HEK293 (cell line): ENCODE results near the gene HMX3.

Experiments used
- CTCF ChIA-PET: fragments of 350-600 bp; formaldehyde crosslinking; extraction: SDS; loops from one replicate; lab custom pipeline; 2021; ENCODE audit warnings: antibody characterized with exemption; lab: Yijun Ruan, JAX
- POLR2A ChIA-PET: fragments of 300-600 bp; formaldehyde crosslinking; extraction: SDS; loops from one replicate; lab custom pipeline; 2020; ENCODE audit warnings: antibody characterized with exemption, inconsistent platforms; lab: Yijun Ruan, JAX
- H3K27ac ChIP-seq: fragments of 200-500 bp; sonication (Bioruptor generic); 2 replicates; pipeline ENCODE4 v1.5.1; 2014; ENCODE audit warnings: low read depth, low read length, control low read depth, inconsistent platforms; ENCODE audit errors: extremely low read depth
- H3K36me3 ChIP-seq, 2 experiments: fragments of 200-500 bp in 1 of 2; sonication (Bioruptor generic) in 1 of 2; 1 replicate in 1 of 2; 2 replicates in 1 of 2; pipeline ENCODE4 v1.5.1; 2014 to 2017; ENCODE audit warnings: inconsistent platforms in 2 of 2, low read length in 2 of 2; ENCODE audit not compliant: control insufficient read depth in 2 of 2, insufficient read depth in 1 of 2
- H3K4me1 ChIP-seq: fragments of 200-500 bp; sonication (Bioruptor generic); 2 replicates; pipeline ENCODE4 v1.5.1; 2014; ENCODE audit warnings: mild to moderate bottlenecking, low read length, inconsistent platforms; ENCODE audit not compliant: control insufficient read depth, insufficient read depth
- H3K4me3 ChIP-seq: 2 replicates; pipeline ENCODE4 v1.5.1; 2011; ENCODE audit warnings: low read depth, mild to moderate bottlenecking, control low read depth, low read length, moderate library complexity
- H3K9me3 ChIP-seq: fragments of 200-500 bp; sonication (Bioruptor generic); 2 replicates; pipeline ENCODE4 v1.5.1; 2014; ENCODE audit warnings: low read depth, low read length, inconsistent platforms; ENCODE audit not compliant: control insufficient read depth, insufficient read depth
- KLF16 ChIP-seq: fragments of 450-650 bp; formaldehyde crosslinking; IDR thresholded peaks from 2 replicates; pipeline ENCODE4 v1.5.1; 2017; ENCODE audit warnings: missing biosample characterization, missing genetic modification characterization
- PBX3 ChIP-seq: sonication (generic); formaldehyde crosslinking; IDR thresholded peaks from 2 replicates; pipeline ENCODE4 v1.8.1; 2022; ENCODE audit warnings: mild to moderate bottlenecking, moderate library complexity, missing genetic modification reagents
- PRDM1 ChIP-seq: fragments of 450-650 bp; formaldehyde crosslinking; IDR thresholded peaks from 2 replicates; pipeline ENCODE4; 2016; ENCODE audit warnings: missing biosample characterization, missing genetic modification characterization
- SP7 ChIP-seq: fragments of 450-650 bp; formaldehyde crosslinking; IDR thresholded peaks from 2 replicates; pipeline ENCODE4 v1.5.1; 2016; ENCODE audit warnings: missing biosample characterization, missing genetic modification characterization
- WT1 ChIP-seq: fragments of 450-650 bp; formaldehyde crosslinking; IDR thresholded peaks from 2 replicates; pipeline ENCODE4 v1.5.1; 2016; ENCODE audit warnings: missing biosample characterization, missing genetic modification characterization
- ZEB2 ChIP-seq: fragments of 450-650 bp; formaldehyde crosslinking; IDR thresholded peaks from 2 replicates; pipeline ENCODE4 v1.5.1; 2016; ENCODE audit warnings: missing biosample characterization, missing genetic modification characterization
- ZFP3 ChIP-seq: fragments of 450-650 bp; formaldehyde crosslinking; IDR thresholded peaks from 2 replicates; pipeline ENCODE4 v1.5.1; 2016; ENCODE audit warnings: low read depth, missing biosample characterization, missing genetic modification characterization
- ZFP37 ChIP-seq: fragments of 450-650 bp; formaldehyde crosslinking; IDR thresholded peaks from 2 replicates; pipeline ENCODE4 v1.5.1; 2016; ENCODE audit warnings: missing biosample characterization, missing genetic modification characterization
- ZNF121 ChIP-seq: fragments of 450-650 bp; formaldehyde crosslinking; IDR thresholded peaks from 2 replicates; pipeline ENCODE4 v1.5.1; 2016; ENCODE audit warnings: missing biosample characterization, missing genetic modification characterization
- ZNF24 ChIP-seq: fragments of 450-650 bp; formaldehyde crosslinking; IDR thresholded peaks from 2 replicates; pipeline ENCODE4 v1.5.1; 2016; ENCODE audit warnings: missing biosample characterization, missing genetic modification characterization
- ZNF366 ChIP-seq: fragments of 450-650 bp; formaldehyde crosslinking; conservative IDR thresholded peaks from 2 replicates; pipeline ENCODE4 v1.5.1; 2016; ENCODE audit warnings: missing biosample characterization, missing genetic modification characterization
- ZNF548 ChIP-seq: fragments of 450-650 bp; formaldehyde crosslinking; IDR thresholded peaks from 2 replicates; pipeline ENCODE4 v1.5.1; 2016; ENCODE audit warnings: missing biosample characterization, missing genetic modification characterization
- ZNF558 ChIP-seq: fragments of 450-650 bp; formaldehyde crosslinking; IDR thresholded peaks from 2 replicates; pipeline ENCODE4 v1.5.1; 2016; ENCODE audit warnings: missing biosample characterization, missing genetic modification characterization
- ZNF561 ChIP-seq: fragments of 450-650 bp; IDR thresholded peaks from 2 replicates; pipeline ENCODE4 v1.5.1; 2018; ENCODE audit warnings: missing biosample characterization, missing genetic modification characterization, borderline replicate concordance
- ZNF623 ChIP-seq: fragments of 450-650 bp; formaldehyde crosslinking; IDR thresholded peaks from 2 replicates; pipeline ENCODE4 v1.5.1; 2016; ENCODE audit warnings: missing biosample characterization, missing genetic modification characterization
- ZNF837 ChIP-seq: fragments of 450-650 bp; formaldehyde crosslinking; IDR thresholded peaks from 2 replicates; pipeline ENCODE4 v1.5.1; 2016; ENCODE audit warnings: missing biosample characterization, missing genetic modification characterization
- ZSCAN23 ChIP-seq: fragments of 450-650 bp; formaldehyde crosslinking; IDR thresholded peaks from 2 replicates; pipeline ENCODE4 v1.5.1; 2016; ENCODE audit warnings: missing biosample characterization, missing genetic modification characterization
- TF ChIP-seq, protein P1 (sequence below): fragments of 450-650 bp; formaldehyde crosslinking; IDR thresholded peaks from 2 replicates; pipeline ENCODE4 v1.5.1; 2016; ENCODE audit warnings: missing biosample characterization, missing genetic modification characterization
- TF ChIP-seq, protein P2 (sequence below): fragments of 450-650 bp; formaldehyde crosslinking; IDR thresholded peaks from 2 replicates; pipeline ENCODE4 v1.5.1; 2017; ENCODE audit warnings: missing biosample characterization, missing genetic modification characterization
- TF ChIP-seq, protein P3 (sequence below): fragments of 450-650 bp; IDR thresholded peaks from 2 replicates; pipeline ENCODE4 v1.5.1; 2018; ENCODE audit warnings: missing biosample characterization, missing genetic modification characterization

The HMX3 gene

DNA sequence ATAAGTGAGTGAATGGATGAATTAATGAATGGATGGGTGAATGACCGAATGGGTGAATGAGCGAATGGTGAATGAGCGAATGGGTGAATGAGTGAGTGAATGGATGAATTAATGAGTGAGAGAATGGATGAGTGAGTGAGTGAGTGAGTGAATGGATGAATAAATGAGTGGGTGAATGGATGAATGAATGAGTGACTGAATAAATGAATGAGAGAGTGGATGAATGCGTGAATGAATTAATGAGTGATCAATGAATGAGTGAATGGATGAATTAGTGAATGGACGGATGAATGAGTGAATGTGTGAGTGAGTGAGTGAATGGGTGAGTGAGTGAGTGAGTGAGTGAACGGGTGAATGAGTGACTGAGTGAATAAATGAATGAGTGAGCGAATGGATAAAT, 49.5 kb upstream of the HMX3 start:
- ChIA-PET CTCF (no interaction called here), POLR2A (no interaction called here)
- H3K4me3 ChIP-seq, result no peak overlapping the region

DNA sequence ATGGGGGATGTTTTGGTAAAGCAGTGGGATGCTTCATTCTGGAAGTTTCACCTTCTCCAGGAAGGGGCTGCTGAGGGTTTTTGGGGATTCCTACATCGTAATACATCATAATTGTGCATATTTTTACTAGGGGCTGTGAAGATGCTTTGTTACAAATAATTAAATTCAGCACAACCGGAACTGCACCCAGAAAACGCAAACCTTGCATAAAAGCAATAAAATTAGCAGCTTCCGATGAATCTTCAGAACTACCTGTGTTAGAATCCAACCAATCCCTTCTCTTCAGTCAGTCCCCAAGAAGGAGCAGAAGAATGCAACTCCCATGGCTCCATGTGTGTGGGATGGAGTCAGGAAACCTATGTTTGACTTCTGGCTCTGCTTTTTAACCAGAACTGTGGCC, 48.4 kb upstream of the HMX3 start:
- Histone ChIP-seq H3K36me3 (no peaks in the 10 kb centered on the region), H3K9me3 (no peaks in the 10 kb centered on the region), H3K4me3 (no peak overlapping the region), H3K4me1 (no peaks in the 10 kb centered on the region), H3K27ac (no peak overlapping the region)
- ChIA-PET CTCF (no interaction called here), POLR2A (no interaction called here)
- TF ChIP-seq WT1 (tag by site-specific recombination) (no peak), KLF16 (tag by site-specific recombination) (no peak), ZNF837 (tag by site-specific recombination) (no peak), ZFP37 (no peak), ZSCAN23 (tag by site-specific recombination) (no peak), ZNF623 (tag by site-specific recombination) (no peak), ZNF561 (tag by site-specific recombination) (no peak), ZNF121 (tag by site-specific recombination) (no peak), PBX3 (CRISPR knock-in tag) (no peak), ZFP3 (tag by site-specific recombination) (no peak), SP7 (tag by site-specific recombination) (no peak), ZNF558 (tag by site-specific recombination) (no peak)
- TF ChIP-seq, protein P1, sequence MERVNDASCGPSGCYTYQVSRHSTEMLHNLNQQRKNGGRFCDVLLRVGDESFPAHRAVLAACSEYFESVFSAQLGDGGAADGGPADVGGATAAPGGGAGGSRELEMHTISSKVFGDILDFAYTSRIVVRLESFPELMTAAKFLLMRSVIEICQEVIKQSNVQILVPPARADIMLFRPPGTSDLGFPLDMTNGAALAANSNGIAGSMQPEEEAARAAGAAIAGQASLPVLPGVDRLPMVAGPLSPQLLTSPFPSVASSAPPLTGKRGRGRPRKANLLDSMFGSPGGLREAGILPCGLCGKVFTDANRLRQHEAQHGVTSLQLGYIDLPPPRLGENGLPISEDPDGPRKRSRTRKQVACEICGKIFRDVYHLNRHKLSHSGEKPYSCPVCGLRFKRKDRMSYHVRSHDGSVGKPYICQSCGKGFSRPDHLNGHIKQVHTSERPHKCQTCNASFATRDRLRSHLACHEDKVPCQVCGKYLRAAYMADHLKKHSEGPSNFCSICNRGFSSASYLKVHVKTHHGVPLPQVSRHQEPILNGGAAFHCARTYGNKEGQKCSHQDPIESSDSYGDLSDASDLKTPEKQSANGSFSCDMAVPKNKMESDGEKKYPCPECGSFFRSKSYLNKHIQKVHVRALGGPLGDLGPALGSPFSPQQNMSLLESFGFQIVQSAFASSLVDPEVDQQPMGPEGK, result no peak
- TF ChIP-seq, protein P2, sequence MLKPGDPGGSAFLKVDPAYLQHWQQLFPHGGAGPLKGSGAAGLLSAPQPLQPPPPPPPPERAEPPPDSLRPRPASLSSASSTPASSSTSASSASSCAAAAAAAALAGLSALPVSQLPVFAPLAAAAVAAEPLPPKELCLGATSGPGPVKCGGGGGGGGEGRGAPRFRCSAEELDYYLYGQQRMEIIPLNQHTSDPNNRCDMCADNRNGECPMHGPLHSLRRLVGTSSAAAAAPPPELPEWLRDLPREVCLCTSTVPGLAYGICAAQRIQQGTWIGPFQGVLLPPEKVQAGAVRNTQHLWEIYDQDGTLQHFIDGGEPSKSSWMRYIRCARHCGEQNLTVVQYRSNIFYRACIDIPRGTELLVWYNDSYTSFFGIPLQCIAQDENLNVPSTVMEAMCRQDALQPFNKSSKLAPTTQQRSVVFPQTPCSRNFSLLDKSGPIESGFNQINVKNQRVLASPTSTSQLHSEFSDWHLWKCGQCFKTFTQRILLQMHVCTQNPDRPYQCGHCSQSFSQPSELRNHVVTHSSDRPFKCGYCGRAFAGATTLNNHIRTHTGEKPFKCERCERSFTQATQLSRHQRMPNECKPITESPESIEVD (tag by site-specific recombination), result no peak
- TF ChIP-seq, protein P3, sequence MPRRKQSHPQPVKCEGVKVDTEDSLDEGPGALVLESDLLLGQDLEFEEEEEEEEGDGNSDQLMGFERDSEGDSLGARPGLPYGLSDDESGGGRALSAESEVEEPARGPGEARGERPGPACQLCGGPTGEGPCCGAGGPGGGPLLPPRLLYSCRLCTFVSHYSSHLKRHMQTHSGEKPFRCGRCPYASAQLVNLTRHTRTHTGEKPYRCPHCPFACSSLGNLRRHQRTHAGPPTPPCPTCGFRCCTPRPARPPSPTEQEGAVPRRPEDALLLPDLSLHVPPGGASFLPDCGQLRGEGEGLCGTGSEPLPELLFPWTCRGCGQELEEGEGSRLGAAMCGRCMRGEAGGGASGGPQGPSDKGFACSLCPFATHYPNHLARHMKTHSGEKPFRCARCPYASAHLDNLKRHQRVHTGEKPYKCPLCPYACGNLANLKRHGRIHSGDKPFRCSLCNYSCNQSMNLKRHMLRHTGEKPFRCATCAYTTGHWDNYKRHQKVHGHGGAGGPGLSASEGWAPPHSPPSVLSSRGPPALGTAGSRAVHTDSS (tag by site-specific recombination), result no peak

More for the DNA sequence above, 49.5 kb upstream of the HMX3 start:
- Histone ChIP-seq H3K9me3 (no peaks in the 10 kb centered on the region), H3K4me1 (no peaks in the 10 kb centered on the region), H3K36me3 (no peaks in the 10 kb centered on the region), H3K27ac (no peak overlapping the region)
- TF ChIP-seq ZNF24 (tag by site-specific recombination) (0 out of 2 replicates have a peak, but pooled peaks have one; percentile 57), ZNF366 (tag by site-specific recombination) (peak; percentile 79), PRDM1 (tag by site-specific recombination) (peak; percentile 85), ZEB2 (tag by site-specific recombination) (no peak), ZNF548 (no peak)
